ENCODE data around the gene LRRC14B.

GRCh38 chr5:167511-167910 is 23.8 kb upstream of the LRRC14B start:
- no peak for TF ChIP-seq POLR2A (IDR thresholded peaks at IDR 0.05; ENCODE audit: low read depth, low read length)
- no peak for TF ChIP-seq TAF1 (IDR thresholded peaks at IDR 0.05; ENCODE audit: borderline replicate concordance, low read depth, low read length)
- no peak for TF ChIP-seq POLR2AphosphoS5 (IDR thresholded peaks at IDR 0.05; ENCODE audit: low read depth, low read length)
